PC-9 (cell line): Measurements from ENCODE around the gene RPS24. TPM values are rescaled to one million over a fixed set of nuclear protein-coding genes. Genes with fewer than 3 reads are reported as not detected.
A peak's percentile ranks its signal among the peaks of the same experiment; 100 is the strongest.

Experiments used
- BruUV-seq: library from RNA; stranded (reverse); fragments of 400-500 nt; replicated peaks from 2 replicates; lab custom pipeline; 2021; lab: Mats Ljungman, UMichigan
- CTCF ChIA-PET: fragments of 300-600 bp; sonication (Branson Sonifier 250); formaldehyde crosslinking; loops from one replicate; lab custom pipeline; 2022; ENCODE audit warnings: antibody characterized with exemption; lab: Charles Lee
- POLR2A ChIA-PET: fragments of 300-600 bp; sonication (Branson Sonifier 250); formaldehyde crosslinking; loops from one replicate; lab custom pipeline; 2022; ENCODE audit warnings: antibody characterized with exemption; ENCODE audit not compliant: unreplicated experiment; lab: Charles Lee
- DNase-seq, 2 experiments: peaks; one replicate each; pipeline versions ENCODE4 v3.0.0 to v3.0.0-alpha.2; 2015 to 2022; ENCODE audit warnings: mixed read lengths in 1 of 2
- H2AFZ ChIP-seq: fragments of 200-600 bp; sonication (generic); 2 replicates; pipeline ENCODE4 v1.8.1; 2017; ENCODE audit warnings: antibody characterized with exemption
- H3F3A ChIP-seq: fragments of 200-600 bp; sonication (generic); 2 replicates; pipeline ENCODE4 v1.8.1; 2017; ENCODE audit warnings: antibody characterized with exemption, mild to moderate bottlenecking, low read depth; ENCODE audit not compliant: insufficient read depth
- H3K27ac ChIP-seq: fragments of 200-600 bp; sonication (generic); 2 replicates; pipeline ENCODE4 v1.6.1; 2016; ENCODE audit warnings: mixed run types
- H3K27me3 ChIP-seq: fragments of 200-600 bp; sonication (generic); 2 replicates; pipeline ENCODE4 v1.6.1; 2016; ENCODE audit warnings: low read depth, mixed run types; ENCODE audit not compliant: insufficient read depth
- H3K36me3 ChIP-seq: fragments of 200-600 bp; sonication (generic); 2 replicates; pipeline ENCODE4 v1.6.1; 2016; ENCODE audit warnings: low read depth, mixed run types
- H3K4me1 ChIP-seq: fragments of 200-600 bp; sonication (generic); replicated peaks from 2 replicates; pipeline ENCODE4 v1.6.1; 2016; ENCODE audit warnings: mixed run types; ENCODE audit not compliant: insufficient read depth
- H3K4me2 ChIP-seq: fragments of 200-600 bp; sonication (generic); 2 replicates; pipeline ENCODE4 v1.6.1; 2017; ENCODE audit warnings: mixed run types
- H3K4me3 ChIP-seq: fragments of 200-600 bp; sonication (generic); 2 replicates; pipeline ENCODE4 v1.6.1; 2016; ENCODE audit warnings: mixed run types
- H3K79me2 ChIP-seq: fragments of 200-600 bp; sonication (generic); 2 replicates; pipeline ENCODE4 v1.6.1; 2017; ENCODE audit warnings: low read depth, mixed run types
- H3K9me2 ChIP-seq: fragments of 200-600 bp; sonication (generic); 2 replicates; pipeline ENCODE4 v1.8.1; 2017; ENCODE audit warnings: mild to moderate bottlenecking; ENCODE audit not compliant: insufficient read depth
- H3K9me3 ChIP-seq: fragments of 200-600 bp; sonication (generic); 2 replicates; pipeline ENCODE4 v1.8.1; 2016; ENCODE audit warnings: low read depth; ENCODE audit not compliant: insufficient read depth
- H4K20me1 ChIP-seq: fragments of 200-600 bp; sonication (generic); 2 replicates; pipeline ENCODE4 v1.8.1; 2017; ENCODE audit not compliant: insufficient read depth
- CTCF ChIP-seq: fragments of 200-600 bp; sonication (generic); conservative IDR thresholded peaks from 2 replicates; pipeline ENCODE4 v1.6.1; 2017; ENCODE audit warnings: mixed run types, antibody characterized with exemption, mild to moderate bottlenecking, moderate library complexity
- EZH2 ChIP-seq: fragments of 200-600 bp; sonication (generic); IDR thresholded peaks from 2 replicates; pipeline ENCODE4 v1.8.0; 2017; ENCODE audit warnings: antibody characterized with exemption, low read depth
- intact Hi-C: fragments of 100-400 bp; cut with micrococcal nuclease; formaldehyde crosslinking; loops from one replicate; pipeline ENCODE4 v1.10.0; 2022; ENCODE audit not compliant: unreplicated experiment
- total RNA-seq: library from RNA; stranded (reverse); gene quantifications from 2 replicates; pipeline ENCODE4 v1.2.3, GENCODE V29; 2021

Gene RPS24
- total RNA-seq, 1 experiment from 2014 or later, result 2,068 TPM

DNA sequence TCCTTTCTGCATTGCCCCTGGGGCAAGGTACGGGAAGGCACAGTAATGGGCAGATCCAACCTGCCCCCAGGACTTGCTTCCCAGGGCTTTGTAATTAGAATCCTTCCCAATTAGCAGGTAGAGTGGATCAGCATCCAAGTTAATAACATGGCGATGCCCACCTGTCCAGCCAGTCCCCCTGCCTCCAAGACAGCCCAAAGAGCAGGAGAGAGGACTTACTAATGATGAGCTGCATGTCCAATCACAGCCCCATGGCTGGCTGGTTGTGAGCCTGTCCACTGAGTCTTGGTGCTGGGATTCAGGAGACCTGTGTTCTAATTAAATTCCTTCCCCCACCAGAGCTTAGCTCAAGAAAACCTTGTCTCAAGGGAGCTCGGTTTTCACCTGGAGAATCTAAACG lies 49.0 kb downstream of the RPS24 start:
- H3K9me3 ChIP-seq, result no peaks in the 10 kb centered on the region
- no peaks in the 10 kb centered on the region for H3K36me3 ChIP-seq
- H3F3A ChIP-seq, result no peaks in the 10 kb centered on the region
- intact Hi-C loops, result no loop called here
- no peak overlapping the region for H2AFZ ChIP-seq
- DNase-seq, result peak in 1 of 2 experiments; percentile 31
- no TSS peak for BruUV-seq
- TF ChIP-seq EZH2, result no peak
- no peak for TF ChIP-seq CTCF
- no peaks in the 10 kb centered on the region for H3K4me1 ChIP-seq
- H4K20me1 ChIP-seq, result no peaks in the 10 kb centered on the region
- no peak overlapping the region for H3K4me3 ChIP-seq
- no peaks in the 10 kb centered on the region for H3K79me2 ChIP-seq
- H3K27ac ChIP-seq, result no peak overlapping the region
- H3K4me2 ChIP-seq, result no peak overlapping the region
- H3K9me2 ChIP-seq, result no peaks in the 10 kb centered on the region
- CTCF ChIA-PET, result no interaction called here
- POLR2A ChIA-PET, result no interaction called here
- H3K27me3 ChIP-seq, result peaks cover 71% of the 10 kb centered on the region

Other genes starting within 250 kb of the RPS24 start
- gene DLG5, start 107.1 kb upstream of the RPS24 start, total RNA-seq, result 75.5 and 81.7 TPM in 2 replicates
- gene POLR3A, start 4.3 kb upstream of the RPS24 start, total RNA-seq, result 13.1 and 14.9 TPM in 2 replicates